Measurements from ENCODE around the gene PCDHB8.
"Not testable (repeated sequence)": the region's sequence is repeated elsewhere in the genome, so short reads cannot be mapped to it uniquely, and the experiment has no call there.

- not testable (repeated sequence) for TF ChIP-seq CTCF (IDR thresholded peaks at IDR 0.05); POLR2AphosphoS5 (IDR thresholded peaks at IDR 0.05; ENCODE audit: low read depth, low read length); SIN3A (IDR thresholded peaks at IDR 0.05; ENCODE audit: borderline replicate concordance, insufficient read depth, low read depth, low read length); REST (IDR thresholded peaks at IDR 0.05; ENCODE audit: insufficient read depth in 1 of 2, low read depth in 2 of 2, low read length in 1 of 2)
Observed at GRCh38 chr5:141157356-141157755, 20.2 kb upstream of the PCDHB8 start.

Data from Panc1 (cell line).